Medulla oblongata (tissue), 1 donor: ENCODE results near the gene SAP30.
A peak's percentile ranks its signal among the peaks of the same experiment; 100 is the strongest.

ENCODE experiments used
- DNase-seq: peaks from one replicate; pipeline ENCODE4 v3.0.0-alpha.2; 2015; ENCODE audit errors: extremely low spot score

SAP30 gene, protein sequence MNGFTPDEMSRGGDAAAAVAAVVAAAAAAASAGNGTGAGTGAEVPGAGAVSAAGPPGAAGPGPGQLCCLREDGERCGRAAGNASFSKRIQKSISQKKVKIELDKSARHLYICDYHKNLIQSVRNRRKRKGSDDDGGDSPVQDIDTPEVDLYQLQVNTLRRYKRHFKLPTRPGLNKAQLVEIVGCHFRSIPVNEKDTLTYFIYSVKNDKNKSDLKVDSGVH

DNA sequence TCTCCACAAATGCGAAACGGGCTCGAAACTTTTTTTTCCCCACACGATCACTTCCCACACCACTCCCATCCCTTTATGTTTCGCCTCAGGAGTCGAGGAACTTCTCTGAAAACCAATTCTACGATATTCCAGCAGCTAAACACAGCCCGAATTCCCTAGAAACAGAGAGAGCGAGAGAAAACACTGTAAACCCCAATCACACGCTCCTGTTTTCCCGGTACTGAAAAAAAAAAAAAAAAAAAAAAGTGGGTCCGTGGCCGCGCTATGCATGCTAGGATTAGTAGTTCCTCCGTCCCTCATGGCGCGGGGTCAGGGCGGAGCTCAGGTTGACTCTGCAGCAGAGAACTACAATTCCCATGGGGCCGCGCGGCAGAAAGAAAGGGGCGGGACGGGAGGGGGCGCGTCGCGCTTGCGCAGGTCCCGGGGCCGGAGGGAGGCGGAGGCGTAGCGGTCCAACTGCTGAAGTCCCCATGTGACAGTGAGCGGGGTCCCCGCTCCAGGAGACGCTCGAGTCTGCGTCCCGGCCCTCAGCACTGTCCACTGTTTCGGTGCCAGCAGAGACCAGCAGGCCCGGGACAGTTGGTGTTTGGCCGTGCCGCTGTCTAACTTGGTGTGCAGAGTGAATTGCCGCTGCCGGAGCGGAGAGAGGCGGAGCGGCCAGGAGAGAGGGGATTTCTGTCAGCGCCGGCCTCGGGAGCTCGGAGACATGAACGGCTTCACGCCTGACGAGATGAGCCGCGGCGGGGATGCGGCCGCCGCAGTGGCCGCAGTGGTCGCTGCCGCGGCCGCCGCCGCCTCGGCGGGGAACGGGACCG, at the start of gene SAP30:
Gene SAP30, plus strand, starts transcription at position 478 of the 815 bp plus-strand sequence. Its CDS starts 229 bp downstream, at position 707.
- DNase-seq, result peak; percentile 99

DNA sequence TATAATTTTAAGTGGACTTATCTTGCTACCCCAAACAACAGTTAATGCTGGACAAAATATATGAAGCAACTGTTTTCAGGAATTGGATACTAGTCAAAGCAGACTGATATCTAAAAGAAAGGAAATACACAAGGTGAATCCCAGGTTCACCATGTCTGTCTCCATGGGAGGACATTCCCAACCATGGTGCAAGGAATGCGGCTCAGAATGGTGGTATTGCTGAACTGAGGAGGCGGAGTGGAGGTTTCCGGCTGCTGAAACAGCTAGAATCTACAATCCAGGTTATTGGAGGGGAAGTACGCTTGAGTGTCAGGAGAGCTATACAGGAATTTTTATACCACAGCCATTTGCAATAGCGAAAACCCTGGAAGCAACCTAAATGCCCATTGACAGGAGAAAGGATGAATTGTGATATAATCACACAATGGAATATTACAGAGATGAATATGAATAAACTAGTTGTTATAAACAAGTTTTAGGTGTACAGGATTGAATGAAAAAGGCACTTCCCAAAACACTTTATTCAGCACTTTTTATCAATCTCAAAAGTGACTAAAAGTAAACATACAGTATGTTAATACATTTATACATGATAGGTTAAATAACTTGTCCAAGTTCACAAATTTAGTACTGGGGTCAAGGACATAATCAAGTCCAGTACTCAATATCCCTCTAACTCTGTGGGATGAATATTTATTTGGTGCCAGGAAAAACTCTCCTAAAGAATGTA, 45.6 kb upstream of the SAP30 start:
- DNase-seq, result no peak

DNA sequence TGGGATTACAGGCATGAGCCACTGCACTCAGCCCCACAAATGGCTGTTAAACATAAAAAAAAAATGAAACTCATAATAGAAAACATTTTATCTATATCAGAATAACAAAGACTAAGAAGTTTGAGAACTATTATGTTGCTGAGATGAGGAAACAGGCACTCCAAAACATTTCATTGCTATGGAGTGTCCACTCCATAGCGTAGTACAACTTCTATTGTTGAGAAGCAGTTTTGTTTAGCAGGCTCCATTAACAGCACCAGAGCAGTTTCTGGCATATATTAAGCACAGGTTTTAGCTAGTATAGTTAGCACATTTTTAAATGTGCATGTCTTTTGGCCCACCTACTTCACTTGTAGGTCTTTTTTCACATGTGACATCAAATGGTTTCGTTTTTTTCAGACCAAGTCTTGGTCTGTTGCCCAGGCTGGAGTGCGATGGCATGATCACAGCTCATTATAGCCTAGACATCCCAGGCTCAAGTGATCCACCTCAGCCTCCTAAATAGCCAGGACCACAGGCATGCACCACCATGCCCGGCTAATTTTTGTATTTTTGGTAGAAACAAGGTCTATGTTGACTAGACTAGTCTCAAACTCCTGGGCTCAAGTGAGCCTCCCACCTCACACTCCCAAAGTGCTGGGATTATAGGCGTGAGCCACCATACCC, 42.4 kb upstream of the SAP30 start:
- DNase-seq, result no peak

DNA sequence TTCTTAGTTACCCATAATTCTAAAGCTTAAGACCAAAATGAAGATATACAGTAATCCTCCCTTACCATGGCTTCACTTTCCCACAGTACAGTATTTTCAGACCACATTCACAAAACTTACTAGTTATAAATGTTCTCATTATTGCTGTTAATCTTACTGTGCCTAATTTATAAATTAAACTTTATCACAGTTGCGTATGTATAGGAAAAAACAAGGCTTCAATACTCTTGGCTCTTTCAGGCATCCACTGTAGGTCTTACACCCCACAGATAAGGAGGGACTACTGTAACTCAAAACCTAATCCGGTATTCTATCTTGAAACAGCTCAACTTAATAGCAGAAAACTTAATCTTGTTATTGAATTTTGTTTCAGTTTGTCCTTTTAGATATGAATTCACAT, 40.2 kb upstream of the SAP30 start:
- no peak for DNase-seq

DNA sequence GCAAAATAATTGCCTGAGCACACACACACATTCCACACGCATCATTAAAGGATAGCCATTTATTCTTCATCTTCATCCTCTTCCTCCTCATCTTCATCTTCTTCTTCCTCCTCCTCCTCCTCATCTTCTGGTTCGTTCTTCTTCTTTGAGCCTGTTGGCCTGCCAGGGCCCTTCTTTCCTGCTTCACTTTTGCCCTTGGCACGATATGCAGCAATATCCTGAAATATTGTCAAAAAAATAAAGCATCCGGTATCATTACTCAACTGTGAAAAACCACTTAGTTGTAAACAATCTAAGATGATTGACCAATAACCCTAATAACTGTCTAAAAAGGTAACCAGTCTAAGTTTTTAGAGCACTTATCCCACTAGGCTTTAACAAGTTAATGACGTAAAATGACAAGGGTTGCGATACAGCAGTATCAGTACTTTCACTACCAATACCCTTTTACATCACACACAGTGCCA, 38.7 kb upstream of the SAP30 start:
- no peak for DNase-seq

DNA sequence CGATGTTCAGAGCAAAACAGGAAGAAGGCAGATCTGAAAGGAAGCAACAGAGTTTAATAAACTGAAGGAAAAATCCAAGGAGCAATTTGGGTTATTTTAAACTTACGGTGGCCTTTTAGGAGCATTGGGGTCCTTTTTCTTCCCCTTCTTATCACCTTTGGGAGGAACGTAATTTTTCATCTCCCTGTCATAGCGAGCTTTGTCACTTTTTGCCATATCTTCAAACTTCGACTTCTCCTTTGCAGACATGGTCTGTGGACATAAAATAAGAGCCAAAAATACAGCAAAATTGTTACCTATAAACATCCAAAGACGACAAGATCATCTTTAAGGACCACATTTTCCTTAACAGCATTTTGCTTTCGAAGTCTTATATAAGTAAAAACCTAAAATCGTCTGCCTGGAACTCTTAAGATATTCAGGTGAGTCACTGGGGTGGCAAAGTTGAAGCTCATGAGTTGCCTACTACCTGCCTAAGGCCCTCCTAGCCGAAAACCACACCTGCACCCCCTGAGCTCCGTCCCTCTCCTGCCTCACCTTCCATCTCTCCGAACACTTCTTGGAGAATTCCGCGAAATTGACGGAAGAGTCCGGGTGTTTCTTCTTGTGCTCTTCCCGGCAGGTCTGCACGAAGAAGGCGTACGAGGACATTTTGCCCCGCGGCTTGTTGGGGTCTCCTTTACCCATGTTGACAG, 37.6 kb upstream of the SAP30 start:
- DNase-seq, result peak; percentile 23

DNA sequence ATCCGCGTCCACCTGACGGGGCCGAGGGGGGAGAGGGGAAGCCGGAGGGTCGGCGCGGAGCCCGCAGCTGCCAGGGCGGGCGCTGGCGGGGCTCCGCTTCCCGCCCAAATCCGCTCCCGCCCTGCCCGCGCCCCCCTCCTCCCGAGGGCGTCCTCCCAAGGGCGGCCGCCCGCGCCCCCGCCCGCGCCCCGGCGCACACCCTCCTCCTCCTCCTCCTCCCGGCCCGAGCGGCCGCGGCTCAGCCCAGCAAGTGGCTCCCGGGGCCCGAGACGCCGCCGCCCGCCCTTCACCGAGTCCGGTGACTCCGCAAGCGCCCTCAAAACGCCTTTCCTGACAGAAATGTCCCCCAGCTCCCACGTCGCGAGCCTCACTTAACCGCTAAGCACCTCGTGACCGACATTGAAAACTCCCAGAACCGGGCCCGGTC, 37.1 kb upstream of the SAP30 start:
- peak; percentile 60 for DNase-seq

DNA sequence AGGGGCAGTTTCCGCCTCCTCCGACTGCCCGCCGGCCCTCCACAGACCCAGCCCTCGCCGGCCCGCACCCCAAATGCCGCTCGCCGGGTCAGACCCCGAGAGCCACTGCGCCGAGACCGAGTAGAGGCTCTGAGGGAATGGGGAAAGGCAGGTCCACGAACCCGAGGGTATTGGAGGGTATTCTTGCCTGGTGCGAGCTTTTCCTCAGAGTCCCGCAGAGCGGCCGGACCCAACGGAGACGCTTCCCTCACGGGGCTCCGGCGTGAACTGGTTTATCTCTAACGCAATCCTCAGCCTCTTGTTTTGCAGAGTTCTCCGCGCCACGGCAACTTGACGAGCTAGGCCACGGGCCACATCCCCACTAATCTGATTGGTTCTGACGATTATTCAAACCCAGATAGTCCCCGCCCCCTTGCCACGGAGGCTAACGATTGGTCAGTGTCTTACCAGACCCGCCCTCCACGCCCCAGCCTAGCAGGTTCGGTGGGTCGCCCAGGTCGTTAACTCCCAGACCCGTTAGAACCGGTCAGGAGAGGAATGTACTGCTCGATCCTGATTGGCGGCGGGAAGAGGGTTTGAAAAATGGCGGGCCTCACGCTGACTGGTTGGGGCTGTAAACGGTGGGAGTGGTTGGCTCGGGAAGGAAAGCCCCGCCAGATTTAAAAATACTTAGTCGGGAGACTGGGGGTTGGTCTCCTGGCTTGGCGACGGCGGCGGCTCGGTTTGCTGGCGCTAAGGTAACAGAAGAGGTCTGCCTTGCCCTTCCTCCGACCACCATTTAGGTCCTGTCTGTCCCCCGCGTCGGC, 36.5 kb upstream of the SAP30 start, which contains the start of gene HMGB2:
Gene HMGB2, minus strand, starts transcription at position 274 of the 806 bp plus-strand sequence. CDS start 709 bp downstream, outside the sequence.
- DNase-seq, result peak; percentile 100

DNA sequence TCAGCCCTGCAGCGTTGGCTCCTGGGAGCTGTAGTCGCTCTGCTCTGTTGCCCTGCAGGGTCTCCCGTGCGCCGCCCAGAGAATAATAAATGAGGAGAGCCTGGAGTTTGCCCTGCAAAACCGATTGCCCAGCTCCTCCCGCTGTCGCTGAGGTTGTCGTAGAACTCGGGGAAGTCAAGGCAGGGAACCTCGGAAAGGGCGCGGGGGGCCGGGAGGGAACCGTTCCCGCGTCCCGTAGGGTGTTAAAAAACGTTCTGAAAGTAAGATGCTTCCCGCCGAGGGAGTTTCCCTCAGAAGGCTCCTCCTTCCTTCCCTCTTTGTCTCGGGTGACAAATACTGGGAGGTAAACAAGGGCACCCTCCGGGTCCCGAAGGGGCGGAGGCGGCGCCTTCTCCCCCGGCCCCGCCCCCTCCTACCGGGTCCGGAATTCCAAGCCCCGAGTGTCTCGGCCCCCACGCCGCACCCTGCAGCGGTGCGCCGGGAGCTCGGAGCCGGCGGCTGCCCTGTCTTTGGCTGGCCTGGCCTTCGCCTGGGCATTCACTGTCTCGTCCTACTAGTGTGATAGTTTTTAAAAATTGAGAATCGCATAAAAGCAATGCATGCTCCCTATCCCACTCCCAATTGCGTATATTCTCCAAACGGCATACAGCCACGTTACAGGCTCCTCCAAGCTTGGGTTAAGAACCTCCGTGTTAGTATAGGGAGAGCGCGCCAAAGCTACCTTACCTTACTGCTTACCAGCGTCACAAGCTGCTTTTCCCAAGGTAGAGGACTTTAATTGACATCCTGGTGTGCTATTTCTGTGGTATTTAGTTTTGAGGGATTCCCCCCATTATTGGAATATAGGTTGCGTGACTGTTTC, 35.6 kb upstream of the SAP30 start:
- peak; percentile 64 for DNase-seq

DNA sequence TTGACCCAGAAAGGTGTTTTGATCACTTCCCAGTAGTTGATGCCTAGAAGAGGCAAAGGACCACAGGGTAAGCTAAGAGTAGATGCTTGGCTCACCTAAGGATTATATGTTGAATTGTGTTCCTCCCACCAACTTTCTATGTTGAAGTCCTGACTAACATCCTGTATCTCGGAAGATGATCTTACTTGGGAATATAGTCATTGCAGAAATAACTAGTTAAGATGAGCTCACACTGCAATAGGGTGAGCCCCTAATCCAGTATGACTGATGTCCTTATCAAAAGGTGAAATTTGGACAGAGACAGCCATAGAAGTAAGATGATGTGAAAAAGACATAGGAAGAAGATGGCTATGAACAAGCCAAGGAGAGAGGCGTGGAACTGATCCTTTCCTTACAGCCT, 33.3 kb upstream of the SAP30 start:
- DNase-seq, result no peak

DNA sequence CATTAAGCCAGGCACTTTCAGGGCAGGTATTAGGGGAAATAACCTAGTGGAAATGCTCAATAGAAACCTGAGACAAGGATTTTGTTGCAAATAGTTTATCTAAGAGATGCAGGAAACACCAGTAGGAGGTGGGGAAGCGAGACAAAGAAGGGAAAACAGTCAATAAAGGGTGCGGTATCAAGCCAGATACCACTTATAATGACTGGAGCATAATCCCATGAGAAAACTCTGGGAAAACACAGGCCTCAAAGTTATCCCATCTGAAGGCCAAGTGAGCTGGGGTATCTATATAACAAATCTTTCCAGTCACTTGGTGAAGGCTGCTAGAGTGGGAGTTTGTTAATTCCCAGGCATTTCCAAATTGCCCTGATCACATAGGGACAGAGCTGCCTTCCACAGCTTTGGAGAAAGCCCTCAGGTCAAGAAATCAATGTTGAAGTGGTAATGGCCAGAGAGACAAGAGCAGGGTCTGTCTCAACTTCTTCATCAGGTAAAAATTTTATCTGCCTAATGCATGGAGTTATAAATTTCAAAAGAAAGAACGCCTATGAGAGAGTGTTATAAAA, 26.8 kb upstream of the SAP30 start:
- no peak for DNase-seq

DNA sequence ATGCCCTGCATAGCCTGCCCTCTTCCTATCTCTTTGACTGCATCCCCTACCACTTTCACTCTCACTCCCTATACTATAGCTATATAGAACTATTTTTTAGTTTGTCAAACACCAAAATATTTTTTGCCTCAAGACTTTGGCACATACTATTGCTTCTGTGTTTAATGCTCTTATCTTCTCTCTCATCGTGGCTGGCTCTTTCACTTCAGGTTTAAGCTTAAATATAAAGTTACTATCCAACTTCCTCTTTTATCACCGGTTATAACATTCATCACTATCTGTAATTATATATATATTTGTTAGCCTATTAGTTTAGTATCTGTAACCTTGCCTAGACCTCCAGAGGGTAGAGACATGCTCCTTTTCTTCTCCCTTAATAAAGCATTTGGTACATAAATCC, 25.1 kb upstream of the SAP30 start:
- DNase-seq, result no peak

DNA sequence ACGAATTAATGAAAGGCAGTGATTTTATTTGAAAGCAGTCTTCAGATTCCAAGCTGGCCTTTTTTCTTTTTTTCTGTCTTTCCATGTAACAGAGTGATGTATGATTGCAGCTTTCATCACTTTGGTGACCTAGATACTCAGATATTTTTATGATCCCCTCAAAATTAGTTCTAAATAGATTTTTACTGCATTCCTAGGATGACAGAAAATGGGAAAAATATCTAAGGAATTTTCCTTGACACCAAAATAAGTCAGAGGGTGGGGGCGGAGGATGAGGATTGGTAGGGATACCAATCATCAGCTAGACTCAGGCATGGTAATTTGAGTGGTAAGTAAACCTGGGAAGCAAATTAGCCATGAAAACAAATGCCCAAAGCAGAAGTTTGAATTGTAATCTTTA, 24.7 kb upstream of the SAP30 start:
- no peak for DNase-seq

DNA sequence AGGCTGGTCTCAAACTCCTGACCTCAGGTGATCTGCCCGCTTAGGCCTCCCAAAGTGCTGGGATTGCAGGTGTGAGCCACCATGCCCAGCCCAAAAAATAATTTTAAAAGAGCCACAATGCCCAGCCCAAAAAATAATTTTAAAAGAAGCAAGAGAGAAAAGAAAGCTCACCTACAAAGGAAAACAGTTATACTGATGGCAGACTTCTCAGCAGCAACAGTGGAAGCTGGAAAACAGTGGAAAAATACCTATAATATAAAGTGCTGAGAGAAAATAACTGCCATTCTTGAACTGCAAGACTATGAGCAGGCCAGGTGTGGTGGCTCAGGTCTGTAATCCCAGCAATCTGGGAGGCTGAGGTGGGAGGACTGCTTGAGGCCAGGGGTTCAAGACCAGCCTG, 23.3 kb upstream of the SAP30 start:
- DNase-seq, result no peak

DNA sequence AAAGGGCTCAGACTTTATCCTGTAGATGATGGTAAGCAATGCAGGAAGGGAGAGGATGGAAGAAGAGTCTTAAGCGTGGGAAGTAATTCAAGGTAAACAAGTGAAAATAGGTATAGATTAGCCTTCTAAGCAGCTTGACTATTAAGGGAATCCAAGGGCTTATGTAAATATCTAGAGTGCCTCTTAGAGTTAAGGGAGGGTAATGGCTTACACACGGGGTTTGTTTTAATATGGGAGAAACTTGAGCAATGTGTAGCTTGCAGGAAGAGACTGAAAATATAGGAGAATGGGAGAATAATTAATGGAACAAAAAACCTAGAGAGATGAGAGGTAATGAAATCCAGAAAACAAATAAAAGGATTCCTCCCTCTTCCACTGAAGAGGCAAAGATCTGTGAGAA, 12.8 kb upstream of the SAP30 start:
- no peak for DNase-seq

DNA sequence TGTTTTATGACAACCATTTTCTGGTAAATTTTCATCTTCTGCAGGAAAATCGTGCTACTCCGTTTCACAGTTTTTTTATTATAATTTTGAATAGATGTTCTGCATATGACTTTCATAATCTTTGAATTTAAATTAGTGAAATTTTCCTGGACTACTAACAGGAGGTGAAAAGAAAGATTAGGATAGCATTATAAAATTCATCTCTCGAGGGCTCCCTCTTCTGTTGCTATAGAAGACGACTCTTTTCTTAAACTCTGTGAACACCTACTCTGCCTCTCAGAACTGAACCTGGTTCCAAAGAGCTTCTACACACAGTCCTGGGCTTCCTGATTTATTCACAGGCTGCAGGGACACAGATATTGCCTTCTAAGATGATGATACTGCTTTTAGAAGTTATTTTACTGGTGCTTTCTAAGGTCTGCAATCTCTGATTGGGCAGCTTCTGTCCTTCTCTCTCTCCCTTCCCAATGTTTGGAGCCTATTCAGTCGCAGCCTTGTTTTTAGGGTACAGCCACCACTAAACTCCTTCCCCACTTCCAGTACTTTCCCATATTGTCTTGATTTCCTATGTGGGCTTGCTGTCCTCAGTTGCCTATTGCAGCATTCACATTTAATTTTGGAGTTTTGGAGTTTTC, 10.1 kb upstream of the SAP30 start:
- no peak for DNase-seq

DNA sequence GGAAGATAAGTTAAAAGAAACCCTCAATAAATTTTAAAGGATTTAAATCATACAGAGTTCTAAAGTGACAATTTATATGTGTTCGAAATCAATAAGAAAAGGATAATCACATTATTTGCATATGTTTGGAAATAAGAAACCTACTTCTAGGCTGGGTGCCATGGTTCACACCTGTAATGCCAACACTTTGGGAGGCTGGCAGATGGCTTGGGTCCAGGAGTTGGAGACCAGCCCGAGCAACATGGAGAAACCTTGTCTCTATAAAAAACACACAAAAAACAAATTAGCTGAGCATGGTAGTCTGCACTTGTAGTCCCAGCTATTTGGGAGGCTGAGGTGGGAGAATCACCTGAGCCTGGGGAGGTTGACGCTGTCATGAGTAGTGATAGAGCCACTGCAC, 8.1 kb upstream of the SAP30 start:
- no peak for DNase-seq

DNA sequence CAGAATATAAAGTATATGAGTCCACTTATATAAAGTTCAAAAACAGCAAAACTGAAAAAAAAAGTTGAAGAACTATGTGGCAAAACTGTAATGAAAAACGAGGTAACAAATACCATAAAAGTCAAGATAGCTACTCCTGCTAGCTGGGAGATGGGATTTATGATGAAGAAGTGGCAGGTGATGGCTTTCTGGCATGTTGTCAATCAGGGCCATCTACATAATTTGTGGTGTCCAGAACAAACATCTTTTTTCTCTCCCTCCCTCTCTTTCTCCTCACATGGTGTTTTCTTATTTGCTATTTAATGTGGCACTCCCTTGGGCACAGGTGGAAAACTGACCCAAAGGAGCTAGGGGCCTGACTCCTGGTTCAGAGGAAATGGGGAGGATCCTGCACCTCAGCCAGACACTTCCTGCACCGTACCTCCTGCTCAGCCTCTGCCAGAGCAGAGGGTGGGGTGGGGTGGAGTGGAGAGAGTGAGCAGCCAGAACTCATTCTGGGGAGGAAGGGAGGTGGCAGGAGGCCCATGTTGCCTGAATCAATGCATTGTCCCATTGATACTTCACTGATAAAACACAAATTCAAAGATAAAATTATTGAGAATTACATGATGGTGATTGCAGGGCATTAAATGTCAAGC, 5.3 kb upstream of the SAP30 start:
- DNase-seq, result no peak
